Activated CD8-positive, alpha-beta T cell treated with anti-CD3 and anti-CD28 coated beads, Interleukin-2, amount 10 ng/mL, durations not matched to agents 7 days and 5 days (primary cell): ENCODE results near the gene CORO1A. TPM values are rescaled to one million over a fixed set of nuclear protein-coding genes. Genes with fewer than 3 reads are reported as not detected.
"Not testable (repeated sequence)": the region's sequence is repeated elsewhere in the genome, so short reads cannot be mapped to it uniquely, and the experiment has no call there.

Experiments
- ATAC-seq: fragments of 150-1000 bp; cut with Tn5 transposase; one replicate; pipeline ENCODE4 v1.10.0; 2021; ENCODE audit warnings: moderate library complexity
- CTCF ChIA-PET: fragments of 350-600 bp; sonication (Branson Sonifier 250); formaldehyde crosslinking; loops from one replicate; lab custom pipeline; 2021; ENCODE audit warnings: antibody characterized with exemption; lab: Charles Lee
- POLR2A ChIA-PET: fragments of 350-600 bp; sonication (Branson Sonifier 250); formaldehyde crosslinking; loops from one replicate; lab custom pipeline; 2021; ENCODE audit warnings: antibody characterized with exemption; lab: Charles Lee
- DNase-seq: peaks from one replicate; pipeline ENCODE4 v3.0.0-alpha.2; 2020
- H3K27ac Mint-ChIP-seq: one replicate; pipeline ENCODE4 v1.8.0; 2021; ENCODE audit warnings: mild to moderate bottlenecking, mixed read lengths
- H3K27me3 Mint-ChIP-seq: one replicate; pipeline ENCODE4 v1.8.0; 2021; ENCODE audit warnings: low read depth, mixed read lengths
- H3K36me3 Mint-ChIP-seq: one replicate; pipeline ENCODE4 v1.8.0; 2021; ENCODE audit warnings: low read depth, mixed read lengths
- H3K4me1 Mint-ChIP-seq: one replicate; pipeline ENCODE4 v1.8.0; 2021; ENCODE audit warnings: low read depth, mixed read lengths
- H3K4me3 Mint-ChIP-seq: one replicate; pipeline ENCODE4 v1.8.0; 2021; ENCODE audit warnings: mild to moderate bottlenecking, mixed read lengths
- H3K9me3 Mint-ChIP-seq: one replicate; pipeline ENCODE4 v1.8.0; 2022; ENCODE audit warnings: mixed read lengths; ENCODE audit not compliant: insufficient read depth
- total RNA-seq, 2 experiments: library from RNA; stranded (reverse); gene quantifications; one replicate each; pipeline ENCODE4 v1.2.3, GENCODE V29; 2021

The CORO1A gene
- total RNA-seq, 2 experiments from 2014 or later = 1,875 to 1,983 TPM

DNA sequence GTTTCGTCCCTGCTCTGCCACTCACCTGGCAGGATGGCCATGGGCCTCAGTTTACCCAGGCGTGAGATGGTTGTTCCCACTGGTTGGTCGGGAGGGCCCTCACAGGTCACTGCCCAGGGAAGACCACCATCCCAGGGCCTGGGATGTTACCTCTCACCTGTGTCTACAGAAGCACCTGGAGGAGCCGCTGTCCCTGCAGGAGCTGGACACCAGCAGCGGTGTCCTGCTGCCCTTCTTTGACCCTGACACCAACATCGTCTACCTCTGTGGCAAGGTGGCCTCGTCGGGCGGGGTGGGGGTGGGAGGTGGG, 4.1 kb downstream of the CORO1A start:
- ATAC-seq (no peak), DNase-seq (no peak)
- ChIA-PET POLR2A (interaction anchor here (1.1 to 5.0 kb wide), 4 partner anchors 48 to 189 kb away, joined by 3 to 34 read pairs (median 8); partner anchors contain the start of genes ALDOA and GDPD3), CTCF (interaction anchor here (3.2 to 5.2 kb wide), 2 partner anchors 44 to 95 kb away, joined by 19 to 54 read pairs; partner anchors contain the start of gene TBX6)
- peaks cover 45% of the 10 kb centered on the region for H3K36me3 Mint-ChIP-seq
- H3K4me1 Mint-ChIP-seq = peaks cover 18% of the 10 kb centered on the region
- H3K27ac Mint-ChIP-seq = peak overlapping the region; percentile 99
- no peaks in the 10 kb centered on the region for H3K9me3 Mint-ChIP-seq
- H3K4me3 Mint-ChIP-seq = peak overlapping the region; percentile 98
- no peaks in the 10 kb centered on the region for H3K27me3 Mint-ChIP-seq

DNA sequence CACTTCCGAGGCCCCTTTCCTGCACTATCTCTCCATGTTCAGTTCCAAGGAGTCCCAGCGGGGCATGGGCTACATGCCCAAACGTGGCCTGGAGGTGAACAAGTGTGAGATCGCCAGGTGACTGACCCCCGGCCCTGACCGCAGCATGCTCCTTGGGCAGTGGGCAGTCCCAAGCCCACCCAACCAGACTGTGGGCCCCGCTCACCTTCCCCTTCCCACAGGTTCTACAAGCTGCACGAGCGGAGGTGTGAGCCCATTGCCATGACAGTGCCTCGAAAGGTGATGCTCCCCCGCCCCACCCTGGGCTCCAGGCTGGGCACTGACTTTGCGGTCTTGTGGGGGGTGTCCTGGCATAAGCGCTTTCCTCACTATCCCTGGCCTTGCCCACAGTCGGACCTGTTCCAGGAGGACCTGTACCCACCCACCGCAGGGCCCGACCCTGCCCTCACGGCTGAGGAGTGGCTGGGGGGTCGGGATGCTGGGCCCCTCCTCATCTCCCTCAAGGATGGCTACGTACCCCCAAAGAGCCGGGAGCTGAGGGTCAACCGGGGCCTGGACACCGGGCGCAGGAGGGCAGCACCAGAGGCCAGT, 4.7 kb downstream of the CORO1A start:
- Mint-ChIP-seq H3K4me1 (peaks cover 16% of the 10 kb centered on the region), H3K4me3 (peak overlapping the region; percentile 98), H3K9me3 (no peaks in the 10 kb centered on the region), H3K27ac (peak overlapping the region; percentile 99), H3K27me3 (no peaks in the 10 kb centered on the region), H3K36me3 (peaks cover 45% of the 10 kb centered on the region)
- POLR2A ChIA-PET = interaction anchor here (1.1 to 5.0 kb wide), 2 partner anchors 48 to 121 kb away, joined by 3 to 34 read pairs; partner anchors contain the start of gene ALDOA
- CTCF ChIA-PET = interaction anchor here (3.2 to 5.2 kb wide), 2 partner anchors 45 to 96 kb away, joined by 19 to 54 read pairs; partner anchors contain the start of gene TBX6
- DNase-seq (peak; percentile 28), ATAC-seq (no peak)

DNA sequence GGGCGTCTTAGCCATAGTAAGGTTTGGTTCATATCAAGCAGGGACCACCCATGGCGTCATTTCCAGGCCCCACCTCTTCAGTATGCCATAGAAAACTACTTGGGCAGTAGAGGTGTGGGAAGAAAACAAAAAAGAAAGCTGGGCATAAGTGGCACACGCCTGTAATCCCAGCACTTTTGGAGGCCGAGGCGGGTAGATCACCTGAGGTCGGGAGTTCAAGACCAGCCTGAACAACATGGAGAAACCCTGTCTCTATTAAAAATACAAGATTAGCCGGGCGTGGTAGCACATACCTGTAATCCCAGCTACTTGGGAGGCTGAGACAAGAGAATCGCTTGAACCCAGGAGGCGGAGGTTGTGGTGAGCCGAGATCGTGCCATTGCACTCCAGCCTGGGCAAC, 7.8 kb downstream of the CORO1A start:
- DNase-seq, H3K9me3 Mint-ChIP-seq, H3K27me3 Mint-ChIP-seq, H3K4me3 Mint-ChIP-seq, ATAC-seq, POLR2A ChIA-PET, H3K27ac Mint-ChIP-seq, CTCF ChIA-PET: not testable (repeated sequence)
- H3K4me1 Mint-ChIP-seq = peaks cover 16% of the 10 kb centered on the region
- H3K36me3 Mint-ChIP-seq = peaks cover 22% of the 10 kb centered on the region

DNA sequence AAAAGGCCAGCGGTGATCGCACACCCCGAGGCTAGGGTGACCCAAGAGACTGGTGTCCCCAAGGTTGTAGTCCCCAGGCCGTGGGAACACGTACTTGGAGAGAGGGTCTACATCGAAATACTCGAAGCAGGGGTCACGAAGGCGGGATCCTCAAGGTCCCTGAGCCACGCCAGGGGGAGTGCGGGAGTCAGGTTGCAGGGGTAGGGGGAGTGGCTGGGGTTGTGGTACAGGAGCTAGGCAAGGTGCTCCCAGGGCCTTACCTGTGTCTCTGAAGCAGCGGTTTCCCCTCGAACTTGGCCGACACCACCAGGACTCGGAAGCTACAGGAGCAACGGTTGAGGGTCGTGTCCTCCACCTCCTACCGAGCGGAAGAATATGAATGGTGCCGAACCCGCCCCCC, 9.7 kb downstream of the CORO1A start:
- H3K4me3 Mint-ChIP-seq, H3K27me3 Mint-ChIP-seq, POLR2A ChIA-PET, H3K9me3 Mint-ChIP-seq, DNase-seq, CTCF ChIA-PET, H3K27ac Mint-ChIP-seq, H3K4me1 Mint-ChIP-seq, H3K36me3 Mint-ChIP-seq: not testable (repeated sequence)
- peak; percentile 21 for ATAC-seq

DNA sequence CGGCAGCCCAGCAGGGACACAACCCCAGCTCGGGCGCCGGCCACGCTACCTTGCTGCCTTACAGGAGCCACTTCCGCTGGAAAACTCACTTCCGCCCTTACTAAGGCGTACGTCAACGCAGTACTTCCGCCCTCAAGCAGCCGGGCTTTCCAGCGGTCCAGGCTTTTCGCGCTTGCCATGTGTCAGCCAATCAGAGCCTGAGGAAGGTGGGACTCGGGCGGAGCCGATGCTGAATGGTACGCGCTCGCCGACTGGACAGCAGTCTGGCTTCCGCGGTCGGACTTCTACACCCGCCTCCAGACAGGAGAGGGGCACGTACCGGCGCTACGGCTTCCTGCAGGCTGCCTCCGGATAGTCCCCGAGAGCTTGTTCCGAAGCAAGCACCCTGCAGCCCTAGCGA, 10.2 kb downstream of the CORO1A start, which contains the start of the genes BOLA2B and SLX1A:
Gene BOLA2B (minus strand): TSS at position 52 of the 400 bp plus-strand sequence. CDS start 71 bp downstream, outside the sequence.
Gene SLX1A (plus strand): TSS at position 261 of the 400 bp plus-strand sequence. CDS start 210 bp downstream, outside the sequence.
- H3K4me3 Mint-ChIP-seq, CTCF ChIA-PET, DNase-seq, H3K27me3 Mint-ChIP-seq, H3K4me1 Mint-ChIP-seq, H3K27ac Mint-ChIP-seq, H3K9me3 Mint-ChIP-seq, H3K36me3 Mint-ChIP-seq, POLR2A ChIA-PET: not testable (repeated sequence)
- peak; percentile 89 for ATAC-seq

DNA sequence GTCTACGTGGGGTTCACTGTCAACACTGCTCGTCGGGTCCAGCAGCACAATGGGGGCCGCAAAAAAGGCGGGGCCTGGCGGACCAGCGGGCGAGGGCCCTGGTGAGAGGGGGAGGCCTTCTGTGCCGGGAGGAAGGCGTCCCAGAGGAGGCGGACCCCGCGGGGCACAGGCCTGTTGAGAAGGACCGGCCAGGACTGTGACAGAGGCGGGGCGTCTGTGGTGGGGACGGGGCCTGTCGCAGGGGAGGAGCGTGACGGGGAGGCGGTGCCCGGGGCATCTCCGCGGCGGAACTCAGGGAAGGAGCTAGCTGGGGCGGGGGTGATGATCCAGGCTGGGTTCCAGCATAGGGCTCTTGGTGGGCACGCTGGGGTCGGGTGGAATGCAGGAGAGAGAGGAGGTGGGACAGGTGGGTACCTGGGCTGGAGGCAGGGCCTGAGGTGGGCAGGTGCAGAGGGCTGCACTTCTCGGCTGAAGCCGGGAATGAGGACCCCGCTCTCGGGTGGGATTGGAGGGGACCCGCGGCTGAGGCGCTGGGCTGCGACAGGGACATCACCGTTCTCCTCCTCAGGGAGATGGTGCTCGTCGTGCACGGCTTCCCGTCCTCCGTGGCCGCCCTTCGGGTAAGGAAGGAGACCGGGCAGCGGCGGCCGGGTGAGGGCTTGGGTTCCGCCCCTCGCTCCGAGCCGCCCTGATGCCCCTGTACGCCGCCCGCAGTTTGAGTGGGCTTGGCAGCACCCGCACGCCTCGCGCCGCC, 10.9 kb downstream of the CORO1A start:
- CTCF ChIA-PET, H3K4me3 Mint-ChIP-seq, H3K27me3 Mint-ChIP-seq, H3K27ac Mint-ChIP-seq, POLR2A ChIA-PET, H3K36me3 Mint-ChIP-seq, H3K9me3 Mint-ChIP-seq, H3K4me1 Mint-ChIP-seq: not testable (repeated sequence)
- ATAC-seq = peak; percentile 83
- DNase-seq = peak; percentile 21

DNA sequence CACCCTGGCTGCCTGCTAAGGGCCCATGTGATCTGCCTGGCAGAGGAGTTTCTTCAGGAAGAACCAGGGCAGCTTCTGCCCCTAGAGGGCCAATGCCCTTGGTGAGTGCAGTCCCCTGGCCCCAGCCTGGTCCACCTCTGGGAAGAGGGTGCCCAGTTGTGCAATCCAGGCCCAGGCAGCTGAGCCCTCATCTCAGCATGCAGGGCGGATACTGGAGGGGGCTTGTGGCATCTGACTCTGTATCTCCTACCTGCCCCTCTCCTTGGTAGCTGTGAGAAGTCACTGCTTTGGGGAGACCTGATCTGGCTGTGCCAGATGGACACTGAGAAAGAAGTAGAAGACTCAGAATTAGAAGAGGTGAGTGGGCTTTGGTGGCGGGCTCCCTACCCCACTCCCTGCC, 13.6 kb downstream of the CORO1A start:
- CTCF ChIA-PET, H3K4me3 Mint-ChIP-seq, DNase-seq, H3K27me3 Mint-ChIP-seq, H3K4me1 Mint-ChIP-seq, H3K36me3 Mint-ChIP-seq, H3K9me3 Mint-ChIP-seq, H3K27ac Mint-ChIP-seq, POLR2A ChIA-PET, ATAC-seq: not testable (repeated sequence)

DNA sequence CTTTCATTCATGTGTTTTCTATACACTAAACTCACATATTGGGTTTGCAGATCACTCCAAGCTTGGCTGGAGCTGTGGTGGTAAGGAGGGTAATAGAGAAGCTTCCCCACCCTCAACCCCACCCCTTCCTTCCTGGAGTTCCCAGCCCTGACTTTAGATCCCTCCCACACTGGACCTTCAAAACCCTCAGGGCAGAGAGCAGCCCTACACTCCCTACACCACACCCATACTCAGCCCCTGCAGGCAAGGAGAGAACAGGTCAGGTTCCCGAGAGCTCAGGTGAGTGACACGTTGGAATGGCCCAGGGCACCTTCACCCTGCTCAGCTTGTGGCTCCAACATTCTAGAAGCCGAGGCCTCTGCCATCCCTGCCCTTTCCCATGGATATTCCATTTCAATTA, 15.6 kb downstream of the CORO1A start, which contains the start of gene SULT1A3:
Gene SULT1A3 (plus strand): TSS at position 207 of the 400 bp plus-strand sequence. CDS start 1,474 bp downstream, outside the sequence.
- not testable (repeated sequence) for H3K9me3 Mint-ChIP-seq

DNA sequence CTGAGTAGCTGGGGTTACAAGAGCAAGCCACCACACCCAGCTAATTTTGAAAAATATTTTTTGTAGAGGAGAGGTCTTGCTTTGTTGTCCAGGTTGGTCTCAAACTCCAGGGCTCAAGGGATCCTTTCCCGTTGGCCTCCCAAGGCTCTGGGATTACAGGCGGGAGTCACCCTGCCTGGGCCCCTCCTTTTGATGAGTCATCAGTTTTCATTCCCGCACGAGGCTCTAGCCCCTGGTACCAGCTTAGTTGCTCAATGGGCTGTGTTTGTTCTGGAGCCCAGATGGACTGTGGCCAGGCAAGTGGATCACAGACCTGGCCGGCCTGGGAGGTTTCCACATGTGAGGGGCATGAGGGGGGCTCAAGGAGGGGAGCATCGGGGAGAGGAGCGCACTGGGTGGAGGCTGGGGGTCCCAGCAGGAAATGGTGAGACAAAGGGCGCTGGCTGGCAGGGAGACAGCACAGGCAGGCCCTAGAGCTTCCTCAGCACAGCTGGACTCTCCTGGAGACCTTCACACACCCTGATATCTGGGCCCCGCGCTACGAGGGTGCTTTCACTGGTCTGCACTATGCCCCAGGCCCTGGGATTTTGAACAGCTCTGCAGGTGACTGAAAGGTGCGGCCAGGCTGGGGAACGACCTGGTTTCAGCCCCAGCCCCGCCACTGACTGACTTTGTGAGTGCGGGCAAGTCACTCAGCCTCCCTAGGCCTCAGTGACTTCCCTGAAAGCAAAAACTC, 16.4 kb downstream of the CORO1A start:
- DNase-seq, H3K9me3 Mint-ChIP-seq, H3K27me3 Mint-ChIP-seq, H3K4me3 Mint-ChIP-seq, H3K36me3 Mint-ChIP-seq, H3K4me1 Mint-ChIP-seq, ATAC-seq, CTCF ChIA-PET, POLR2A ChIA-PET, H3K27ac Mint-ChIP-seq: not testable (repeated sequence)

More for the DNA sequence above, 15.6 kb downstream of the CORO1A start, which contains the start of gene SULT1A3:
- H3K4me3 Mint-ChIP-seq, CTCF ChIA-PET, DNase-seq, POLR2A ChIA-PET, H3K4me1 Mint-ChIP-seq, H3K36me3 Mint-ChIP-seq, H3K27me3 Mint-ChIP-seq, ATAC-seq, H3K27ac Mint-ChIP-seq: not testable (repeated sequence)

DNA sequence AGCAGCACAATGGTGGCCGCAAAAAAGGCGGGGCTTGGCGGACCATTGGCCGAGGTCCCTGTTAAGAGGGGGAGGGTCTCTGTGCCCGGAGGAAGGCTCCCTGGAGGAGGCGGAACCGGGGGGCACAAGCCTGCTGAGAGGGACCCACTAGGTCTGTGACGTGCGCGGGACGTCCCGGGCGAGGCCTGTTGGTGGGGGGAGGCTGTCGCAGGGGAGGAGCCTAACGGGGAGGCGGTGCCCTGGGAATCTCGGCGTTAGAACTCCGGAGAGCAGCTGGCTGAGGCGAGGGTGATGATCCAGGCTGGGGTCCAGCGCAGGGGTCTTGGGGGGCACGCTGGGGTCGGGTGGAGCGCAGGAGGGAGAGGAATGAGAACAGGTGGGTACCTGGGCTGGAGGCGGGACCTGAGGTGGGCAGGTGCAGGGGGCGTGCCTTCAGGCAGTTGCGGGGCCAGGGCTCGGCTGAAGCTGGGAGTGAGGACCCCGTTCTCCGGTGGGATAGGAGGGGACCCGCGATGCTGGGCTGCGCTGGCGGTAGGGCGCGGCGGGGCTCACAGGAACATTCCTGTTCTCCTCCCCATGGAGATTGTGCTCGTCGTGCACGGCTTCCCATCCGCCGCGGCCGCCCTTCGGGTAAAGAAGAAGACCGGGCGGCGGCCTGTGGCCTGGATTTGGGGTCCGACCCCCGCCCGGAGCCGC, 22.3 kb downstream of the CORO1A start:
- H3K4me3 Mint-ChIP-seq, POLR2A ChIA-PET: not testable (repeated sequence)

DNA sequence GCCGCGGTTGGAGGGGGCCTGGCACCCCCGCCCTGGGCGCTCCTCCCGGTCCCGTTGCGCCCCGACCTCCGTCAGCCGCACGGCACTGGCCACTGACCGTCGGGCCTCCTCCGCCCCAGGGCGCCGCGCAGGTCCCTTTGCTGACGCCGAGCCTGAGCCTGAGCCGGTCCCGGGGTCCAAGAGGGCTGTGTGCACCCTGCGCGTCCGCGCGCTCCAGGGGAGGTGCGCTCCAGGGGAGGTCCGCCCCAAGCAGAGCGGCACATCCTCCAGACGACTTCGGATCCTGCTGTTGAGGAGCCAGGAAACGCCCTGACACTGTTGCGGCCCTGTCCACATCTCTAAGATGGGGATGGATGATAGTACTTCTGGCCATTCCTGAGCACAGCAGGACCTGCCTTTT, 22.9 kb downstream of the CORO1A start:
- POLR2A ChIA-PET, H3K4me1 Mint-ChIP-seq, CTCF ChIA-PET, H3K9me3 Mint-ChIP-seq, H3K27me3 Mint-ChIP-seq, H3K36me3 Mint-ChIP-seq, H3K4me3 Mint-ChIP-seq, H3K27ac Mint-ChIP-seq, DNase-seq: not testable (repeated sequence)
- ATAC-seq = peak; percentile 66

More for the DNA sequence above, 22.3 kb downstream of the CORO1A start:
- H3K4me1 Mint-ChIP-seq, H3K27me3 Mint-ChIP-seq, H3K36me3 Mint-ChIP-seq, H3K27ac Mint-ChIP-seq, CTCF ChIA-PET, H3K9me3 Mint-ChIP-seq: not testable (repeated sequence)
- peak; percentile 69 for ATAC-seq
- peak; percentile 16 for DNase-seq
